Measurements from ENCODE around the gene STXBP5.

- TF ChIP-seq GATA2 (IDR thresholded peaks at IDR 0.05; ENCODE audit: low read depth, low read length), result no peak
- TF ChIP-seq GATA3 (IDR thresholded peaks at IDR 0.05; ENCODE audit: low read depth, low read length), result no peak
These were observed 92.9 kb downstream of the STXBP5 start for GRCh38 chr6:147297124-147297523.
